Ishikawa (cell line): ENCODE data around the gene FRAS1.

Experiments
- CEBPB ChIP-seq: IDR thresholded peaks from 2 replicates; pipeline ENCODE4 v1.6.1; 2012
- CREB1 ChIP-seq: IDR thresholded peaks from 2 replicates; pipeline ENCODE4 v1.6.1; 2012; ENCODE audit warnings: low read depth
- EGR1 ChIP-seq: IDR thresholded peaks from 2 replicates; pipeline ENCODE4 v1.6.1; 2012
- EP300 ChIP-seq: IDR thresholded peaks from 2 replicates; pipeline ENCODE4 v1.6.1; 2012; ENCODE audit warnings: borderline replicate concordance
- FOXM1 ChIP-seq: IDR thresholded peaks from 2 replicates; pipeline ENCODE4 v1.6.1; 2012; ENCODE audit warnings: low read depth, borderline replicate concordance
- MAX ChIP-seq: IDR thresholded peaks from 2 replicates; pipeline ENCODE4 v1.6.1; 2012
- NFIC ChIP-seq: IDR thresholded peaks from 2 replicates; pipeline ENCODE4 v1.6.1; 2012
- RAD21 ChIP-seq: IDR thresholded peaks from 2 replicates; pipeline ENCODE4 v1.6.1; 2012; ENCODE audit warnings: low read depth
- REST ChIP-seq: IDR thresholded peaks from 2 replicates; pipeline ENCODE4 v1.6.1; 2012; ENCODE audit warnings: low read depth, mild to moderate bottlenecking
- TAF1 ChIP-seq: IDR thresholded peaks from 2 replicates; pipeline ENCODE4 v1.6.1; 2012; ENCODE audit warnings: low read depth, mild to moderate bottlenecking
- TCF12 ChIP-seq: IDR thresholded peaks from 2 replicates; pipeline ENCODE4 v1.6.1; 2012; ENCODE audit warnings: low read depth
- TEAD4 ChIP-seq: IDR thresholded peaks from 2 replicates; pipeline ENCODE4 v1.6.1; 2012
- USF1 ChIP-seq: IDR thresholded peaks from 2 replicates; pipeline ENCODE4 v1.6.1; 2012
- YY1 ChIP-seq: IDR thresholded peaks from 2 replicates; pipeline ENCODE4 v1.6.1; 2012; ENCODE audit warnings: low read depth
- ZBTB7A ChIP-seq: IDR thresholded peaks from 2 replicates; pipeline ENCODE4 v1.6.1; 2012; ENCODE audit warnings: low read depth

FRAS1 gene

GRCh38 chr4:78527555-78527954, 470.4 kb downstream of the FRAS1 start:
- TF ChIP-seq CREB1 (no peak), RAD21 (no peak)

- TF ChIP-seq EP300 (no peak), NFIC (no peak), YY1 (no peak), CREB1 (no peak), REST (no peak), TCF12 (no peak), FOXM1 (no peak), EGR1 (no peak), CEBPB (no peak), USF1 (no peak), ZBTB7A (no peak), TAF1 (no peak)
These were observed 471.2 kb downstream of the FRAS1 start for GRCh38 chr4:78528327-78528726.

GRCh38 chr4:78529569-78530209, 472.6 kb downstream of the FRAS1 start:
- TF ChIP-seq CREB1 (no peak), EP300 (no peak), TEAD4 (no peak), REST (no peak), USF1 (no peak), CEBPB (no peak), ZBTB7A (no peak), EGR1 (no peak), MAX (no peak), YY1 (no peak)

- TF ChIP-seq USF1: no peak
- TF ChIP-seq CREB1: no peak
- no peak for TF ChIP-seq EP300
- TF ChIP-seq EGR1: no peak
- no peak for TF ChIP-seq FOXM1
- no peak for TF ChIP-seq REST
These were observed 474.9 kb downstream of the FRAS1 start for GRCh38 chr4:78532046-78532445.

GRCh38 chr4:78533854-78534253, 476.7 kb downstream of the FRAS1 start:
- TF ChIP-seq CREB1: no peak
- TF ChIP-seq EP300: no peak
- TF ChIP-seq TEAD4: no peak
- no peak for TF ChIP-seq NFIC
- TF ChIP-seq CEBPB: no peak
- no peak for TF ChIP-seq RAD21
- no peak for TF ChIP-seq USF1
- no peak for TF ChIP-seq YY1
- TF ChIP-seq TCF12: no peak
- TF ChIP-seq FOXM1: no peak
- TF ChIP-seq REST: no peak
- no peak for TF ChIP-seq TAF1
